ENCODE data around the gene TRIM37.

The TRIM37 gene

DNA sequence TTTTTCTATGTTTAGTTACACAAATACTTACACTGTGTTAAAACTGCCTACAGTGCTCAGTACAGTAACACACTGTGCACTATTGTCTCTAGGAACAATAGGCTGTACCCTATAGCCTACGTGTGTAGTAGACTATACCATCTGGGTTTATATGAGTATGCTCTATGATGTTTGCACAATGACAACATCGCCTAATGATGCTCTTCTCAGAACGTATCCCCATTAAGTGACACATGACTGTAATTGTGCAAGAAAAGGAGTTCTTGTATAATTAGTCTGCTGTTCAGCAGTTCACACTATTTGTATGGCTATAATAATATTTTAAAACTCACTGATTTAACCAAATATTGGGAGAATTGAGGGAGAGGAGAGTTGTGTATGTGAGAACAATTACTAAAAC lies 173.7 kb downstream of the TRIM37 start:
- ATAC-seq (ENCODE audit: insufficient read depth, low read depth) = no peak
- TF ChIP-seq EZH2 (IDR thresholded peaks at IDR 0.05; ENCODE audit: borderline replicate concordance, low read depth, low read length, severe bottlenecking) = no peak
- TF ChIP-seq, protein P1, sequence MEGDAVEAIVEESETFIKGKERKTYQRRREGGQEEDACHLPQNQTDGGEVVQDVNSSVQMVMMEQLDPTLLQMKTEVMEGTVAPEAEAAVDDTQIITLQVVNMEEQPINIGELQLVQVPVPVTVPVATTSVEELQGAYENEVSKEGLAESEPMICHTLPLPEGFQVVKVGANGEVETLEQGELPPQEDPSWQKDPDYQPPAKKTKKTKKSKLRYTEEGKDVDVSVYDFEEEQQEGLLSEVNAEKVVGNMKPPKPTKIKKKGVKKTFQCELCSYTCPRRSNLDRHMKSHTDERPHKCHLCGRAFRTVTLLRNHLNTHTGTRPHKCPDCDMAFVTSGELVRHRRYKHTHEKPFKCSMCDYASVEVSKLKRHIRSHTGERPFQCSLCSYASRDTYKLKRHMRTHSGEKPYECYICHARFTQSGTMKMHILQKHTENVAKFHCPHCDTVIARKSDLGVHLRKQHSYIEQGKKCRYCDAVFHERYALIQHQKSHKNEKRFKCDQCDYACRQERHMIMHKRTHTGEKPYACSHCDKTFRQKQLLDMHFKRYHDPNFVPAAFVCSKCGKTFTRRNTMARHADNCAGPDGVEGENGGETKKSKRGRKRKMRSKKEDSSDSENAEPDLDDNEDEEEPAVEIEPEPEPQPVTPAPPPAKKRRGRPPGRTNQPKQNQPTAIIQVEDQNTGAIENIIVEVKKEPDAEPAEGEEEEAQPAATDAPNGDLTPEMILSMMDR (IDR thresholded peaks at IDR 0.05; ENCODE audit: borderline replicate concordance, extremely low read depth, low read length, poor library complexity, severe bottlenecking) = no peak
- no peak overlapping the region for H3K4me2 ChIP-seq (ENCODE audit: insufficient read depth, low read length)

More for the DNA sequence above, 173.7 kb downstream of the TRIM37 start:
- H2AFZ ChIP-seq (ENCODE audit: low read depth, low read length) = no peak overlapping the region
- H3K27ac ChIP-seq (ENCODE audit: low read length) = no peak overlapping the region
- peaks cover 3% of the 10 kb centered on the region for H3K27me3 ChIP-seq (ENCODE audit: insufficient read depth, low read length, poor library complexity)
- no peaks in the 10 kb centered on the region for H3K9me3 ChIP-seq (ENCODE audit: insufficient read depth, low read length, severe bottlenecking)
- H3K4me3 ChIP-seq (ENCODE audit: low read depth in 1 of 2, low read length in 2 of 2) = no peak overlapping the region
- H4K20me1 ChIP-seq (ENCODE audit: insufficient read depth, low read length) = no peaks in the 10 kb centered on the region
- no peaks in the 10 kb centered on the region for H3K36me3 ChIP-seq (ENCODE audit: insufficient read depth, low read length)
- H3K9ac ChIP-seq (ENCODE audit: low read depth, low read length) = no peak overlapping the region
- H3K79me2 ChIP-seq (ENCODE audit: insufficient read depth, low read length) = no peaks in the 10 kb centered on the region
- DNase-seq = no peak
- no peaks in the 10 kb centered on the region for H3K4me1 ChIP-seq (ENCODE audit: insufficient read depth, low read length)

Measured in DND-41 (cell line).